Effector memory CD8-positive, alpha-beta T cell (primary cell): Measurements from ENCODE around the gene GOLGA6A.

Source experiments
- ATAC-seq: fragments of 150-1000 bp; cut with Tn5 transposase; replicated peaks from 2 replicates; pipeline ENCODE4 v1.10.0; 2021; ENCODE audit warnings: mild to moderate bottlenecking, moderate library complexity
- DNase-seq, 3 experiments: peaks; one replicate each; pipeline ENCODE4 v3.0.0; 2021
- H3K27ac Mint-ChIP-seq, 2 donors: one replicate each; pipeline ENCODE4 v1.8.0; 2022; ENCODE audit warnings: mild to moderate bottlenecking in 2 of 2, mixed read lengths in 2 of 2, moderate library complexity in 2 of 2
- H3K27me3 Mint-ChIP-seq, 2 donors: one replicate each; pipeline ENCODE4 v1.8.0; 2022; ENCODE audit warnings: mixed read lengths in 2 of 2
- H3K36me3 Mint-ChIP-seq: one replicate; pipeline ENCODE4 v1.8.0; 2022; ENCODE audit warnings: mild to moderate bottlenecking, moderate library complexity, mixed read lengths; ENCODE audit not compliant: insufficient read depth
- H3K4me1 Mint-ChIP-seq, 2 donors: one replicate each; pipeline ENCODE4 v1.8.0; 2022; ENCODE audit warnings: low read depth in 2 of 2, mixed read lengths in 2 of 2
- H3K4me3 Mint-ChIP-seq, 2 donors: one replicate each; pipeline ENCODE4 v1.8.0; 2022; ENCODE audit warnings: mild to moderate bottlenecking in 2 of 2, mixed read lengths in 2 of 2, moderate library complexity in 2 of 2
- H3K9me3 Mint-ChIP-seq, 2 donors: one replicate each; pipeline ENCODE4 v1.8.0; 2022; ENCODE audit warnings: mixed read lengths in 2 of 2

Gene GOLGA6A

DNA sequence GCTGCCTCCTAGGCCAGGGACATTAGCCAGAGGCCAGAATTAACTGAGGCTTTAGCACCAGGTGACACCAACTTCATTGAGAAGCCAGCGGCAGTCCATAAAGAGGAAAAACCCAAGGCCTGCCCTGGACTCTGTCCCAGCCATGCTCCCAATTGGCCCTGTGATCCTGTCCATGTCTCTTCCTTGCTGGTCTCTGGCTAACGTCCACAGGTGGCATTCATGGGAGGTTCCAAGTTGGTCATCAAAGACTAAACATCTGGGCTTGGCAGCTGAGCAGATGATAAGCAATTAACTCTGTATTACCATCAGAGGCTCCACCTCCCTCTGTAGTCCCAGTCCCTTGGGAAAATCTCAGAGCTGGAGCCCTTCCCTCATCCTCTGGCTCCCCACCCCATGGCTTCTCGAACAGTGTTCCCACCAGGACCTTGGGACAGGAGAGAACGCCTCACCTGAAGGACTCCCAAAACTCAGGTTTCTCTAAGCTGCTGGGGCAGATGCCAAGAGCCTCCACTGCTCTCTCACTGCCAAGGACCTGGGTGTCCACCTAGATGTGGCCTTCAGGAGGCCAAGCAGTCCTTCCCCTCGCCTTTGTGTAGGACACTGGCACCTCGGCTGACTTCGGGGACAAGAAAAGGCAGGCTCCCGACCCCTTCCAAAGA, 40.4 kb downstream of the GOLGA6A start:
- Mint-ChIP-seq H3K9me3 (no peaks in the 10 kb centered on the region), H3K27me3 (no peaks in the 10 kb centered on the region), H3K36me3 (peaks cover 6% of the 10 kb centered on the region), H3K4me1 (peaks cover 0 to 5% of the 10 kb centered on the region in 2 donors), H3K27ac (peak overlapping the region in 1 of 2 donors; percentile 18), H3K4me3 (no peak overlapping the region)
- ATAC-seq (no peak), DNase-seq (no peak)

DNA sequence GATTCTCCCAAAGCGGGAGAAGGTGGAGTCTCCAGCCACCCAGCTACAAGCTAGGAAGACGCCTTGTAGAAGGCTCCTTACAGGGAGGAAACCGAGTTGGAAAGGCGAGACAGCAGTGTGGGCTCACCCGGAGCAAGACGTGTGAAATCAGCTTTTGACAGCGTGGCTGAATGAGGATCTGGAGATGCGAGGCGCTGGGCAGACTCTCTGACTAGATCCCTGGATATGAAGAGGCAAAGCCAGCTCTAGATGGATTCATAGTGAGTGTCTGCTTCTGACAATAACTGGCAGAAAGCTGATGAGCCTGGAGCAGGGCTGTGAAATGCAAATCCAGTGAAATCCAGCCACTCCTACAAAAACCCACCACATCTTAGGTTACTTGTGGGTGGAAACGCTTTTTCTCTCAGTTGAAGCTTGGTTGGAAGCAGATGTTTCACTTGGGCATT, 41.0 kb downstream of the GOLGA6A start:
- Mint-ChIP-seq H3K4me1 (peaks cover 0 to 5% of the 10 kb centered on the region in 2 donors), H3K27me3 (no peaks in the 10 kb centered on the region), H3K9me3 (no peaks in the 10 kb centered on the region), H3K36me3 (peaks cover 6% of the 10 kb centered on the region), H3K27ac (no peak overlapping the region), H3K4me3 (no peak overlapping the region)
- ATAC-seq (no peak), DNase-seq (no peak)

DNA sequence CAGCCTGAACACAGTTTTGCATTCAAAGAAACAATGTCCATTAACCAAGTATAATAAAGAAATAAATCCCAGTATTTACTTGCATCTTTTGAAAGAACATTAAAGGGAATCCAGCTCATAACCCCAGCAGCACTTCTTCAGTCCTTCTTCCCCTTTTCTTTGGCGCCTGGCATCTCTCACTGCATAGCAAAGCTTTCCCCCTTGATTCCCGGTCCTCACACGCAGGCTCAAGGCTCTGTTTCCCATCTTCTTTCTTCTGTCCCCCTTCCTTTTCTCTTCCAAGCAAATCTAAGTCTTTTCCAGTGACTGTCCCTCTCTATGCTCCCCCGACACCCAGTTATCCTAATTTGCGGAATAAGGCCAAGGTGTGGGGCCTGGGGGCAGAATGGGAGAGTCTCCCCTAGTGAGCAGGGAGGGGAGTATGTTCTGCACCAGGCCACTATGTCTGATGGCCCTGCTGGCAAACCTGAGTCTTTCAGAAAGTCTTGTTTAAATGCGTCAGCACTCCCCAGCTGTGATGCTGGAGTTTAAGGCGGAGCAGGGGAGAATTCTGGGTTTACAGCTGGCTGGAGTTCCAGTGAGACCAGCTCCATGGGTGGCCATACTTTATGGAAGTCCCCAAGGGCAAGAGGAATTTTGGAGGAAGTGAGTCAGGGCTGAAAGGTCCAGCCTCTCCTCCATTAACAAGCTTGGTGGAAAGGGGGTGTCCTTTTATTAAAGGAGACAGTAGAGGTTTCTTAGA, 42.1 kb downstream of the GOLGA6A start:
- H3K27ac Mint-ChIP-seq: peak overlapping the region; percentile 32 to 52
- H3K4me1 Mint-ChIP-seq: peaks cover 0 to 5% of the 10 kb centered on the region in 2 donors
- no peak overlapping the region for H3K4me3 Mint-ChIP-seq
- no peak for ATAC-seq
- peaks cover 13% of the 10 kb centered on the region for H3K36me3 Mint-ChIP-seq
- no peaks in the 10 kb centered on the region for H3K27me3 Mint-ChIP-seq
- no peak for DNase-seq
- no peaks in the 10 kb centered on the region for H3K9me3 Mint-ChIP-seq

DNA sequence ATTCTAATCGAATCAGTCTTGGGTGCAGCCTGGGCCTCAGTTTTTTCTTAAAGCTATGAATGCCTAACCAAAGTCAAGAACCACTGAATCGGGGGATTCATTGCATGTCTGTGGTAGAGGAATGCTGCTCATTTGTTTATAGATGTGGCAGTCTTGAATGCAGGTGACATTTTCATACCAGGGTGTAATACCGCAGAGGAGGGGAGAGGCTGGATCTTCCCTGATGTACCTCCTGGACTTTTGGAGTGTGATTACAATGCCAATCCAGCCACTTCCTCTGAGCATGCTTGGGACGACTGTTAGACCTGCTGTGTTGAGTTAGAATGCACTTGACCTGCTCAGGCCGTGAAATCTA, 42.7 kb downstream of the GOLGA6A start:
- no peaks in the 10 kb centered on the region for H3K27me3 Mint-ChIP-seq

DNA sequence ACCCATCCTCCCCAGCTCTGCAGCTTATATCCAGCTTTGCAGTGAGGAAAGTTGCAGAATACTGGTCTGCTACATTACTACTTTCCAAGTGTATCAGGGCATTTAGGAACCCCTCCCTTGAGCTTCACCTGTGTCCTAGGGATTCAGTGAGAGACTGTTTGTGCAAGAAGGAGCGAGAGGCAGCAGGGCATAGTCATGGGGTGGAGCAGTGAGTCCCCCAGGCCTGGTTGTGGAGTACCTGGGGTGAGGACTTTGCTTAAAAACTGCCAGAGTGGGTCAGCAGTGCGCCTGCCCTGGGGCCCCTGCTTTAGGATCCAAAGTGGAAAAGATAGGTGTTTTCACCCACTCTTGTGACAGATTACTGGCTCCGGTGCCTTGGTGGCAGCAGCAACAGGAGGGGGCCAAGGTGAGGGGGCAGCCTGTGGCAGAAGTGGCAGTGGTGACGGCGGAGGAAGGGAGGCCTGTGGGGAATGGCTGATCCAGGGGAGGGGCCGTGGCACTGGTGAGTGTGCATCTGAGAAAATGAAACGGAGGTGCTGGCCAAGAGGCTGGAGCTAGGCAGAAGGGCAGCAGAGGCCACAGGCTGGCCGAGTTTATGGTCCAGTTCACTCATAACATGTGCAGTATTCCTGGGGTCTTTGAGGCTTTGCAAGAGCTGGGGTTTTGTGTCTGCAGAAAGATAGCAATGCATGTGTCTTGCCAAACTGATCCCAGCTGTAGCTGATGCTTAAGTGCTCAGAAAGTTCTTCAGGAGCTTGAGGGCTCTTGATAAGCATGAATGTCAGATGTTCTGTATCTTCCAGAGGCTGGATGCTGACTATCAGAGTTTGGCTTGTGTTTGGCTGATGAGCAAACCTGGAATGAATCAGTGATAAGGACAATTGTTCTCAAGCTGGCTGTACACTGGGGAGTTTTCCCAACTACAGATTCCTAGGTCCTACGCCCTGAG, 43.4 kb downstream of the GOLGA6A start:
- Mint-ChIP-seq H3K36me3 (peaks cover 25% of the 10 kb centered on the region), H3K27me3 (no peaks in the 10 kb centered on the region), H3K4me1 (peaks cover 0 to 5% of the 10 kb centered on the region in 2 donors), H3K4me3 (no peak overlapping the region), H3K9me3 (no peaks in the 10 kb centered on the region), H3K27ac (peak overlapping the region in 1 of 2 donors; percentile 39)
- no peak for ATAC-seq
- no peak for DNase-seq

More for the DNA sequence above, 42.7 kb downstream of the GOLGA6A start:
- DNase-seq (no peak), ATAC-seq (no peak)
- H3K9me3 Mint-ChIP-seq: no peaks in the 10 kb centered on the region
- peak overlapping the region; percentile 32 to 52 for H3K27ac Mint-ChIP-seq
- no peak overlapping the region for H3K4me3 Mint-ChIP-seq
- H3K36me3 Mint-ChIP-seq: peaks cover 20% of the 10 kb centered on the region
- H3K4me1 Mint-ChIP-seq: peaks cover 0 to 5% of the 10 kb centered on the region in 2 donors

DNA sequence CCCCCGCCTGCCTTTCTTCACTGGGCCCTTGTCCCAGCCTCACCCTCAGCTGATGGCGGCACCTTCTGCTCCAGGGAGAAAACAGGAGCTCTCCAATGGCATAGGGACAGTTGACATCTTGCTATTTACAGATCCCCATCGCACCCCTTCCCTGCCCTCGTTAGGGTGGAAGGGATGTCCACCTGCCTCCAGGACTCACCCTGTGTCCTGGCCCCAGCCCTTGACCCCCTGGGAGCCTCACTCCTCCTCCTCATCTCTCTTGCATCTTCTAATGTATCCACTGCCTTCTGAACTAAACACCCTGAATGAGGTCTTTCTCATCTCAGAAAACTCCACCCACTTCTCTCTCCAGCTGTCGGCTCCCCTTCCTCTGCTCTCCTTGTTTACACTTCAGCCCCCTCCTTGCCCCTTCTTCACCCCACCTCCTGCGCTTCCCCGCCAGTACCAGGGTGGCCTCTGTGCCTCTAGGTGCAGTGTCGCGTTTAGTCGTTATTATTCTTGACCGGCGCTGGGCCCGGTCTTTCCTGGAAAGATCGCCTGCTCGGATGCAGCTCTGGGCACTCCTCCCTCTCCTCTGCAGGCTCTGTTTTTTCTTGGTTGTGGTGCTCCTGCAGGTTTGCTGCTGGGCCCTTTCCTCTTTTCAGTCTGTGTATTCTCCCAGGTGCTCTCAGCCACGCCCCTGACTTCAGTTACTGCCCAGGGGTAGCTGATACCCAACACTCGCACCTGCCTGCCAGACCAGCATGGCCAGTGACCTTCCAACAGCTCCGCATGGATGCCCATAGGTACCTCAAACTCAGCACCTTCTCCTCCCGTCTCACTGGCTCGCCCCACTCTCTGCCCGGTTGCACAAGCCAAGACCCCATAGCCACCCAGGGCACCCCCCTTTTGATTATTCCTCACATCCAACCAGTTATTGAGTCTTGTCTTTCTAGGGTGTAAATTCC, 44.9 kb downstream of the GOLGA6A start:
- no peaks in the 10 kb centered on the region for H3K9me3 Mint-ChIP-seq
- peaks cover 23% of the 10 kb centered on the region for H3K36me3 Mint-ChIP-seq
- H3K4me1 Mint-ChIP-seq: peaks cover 0 to 5% of the 10 kb centered on the region in 2 donors
- no peak overlapping the region for H3K4me3 Mint-ChIP-seq
- H3K27ac Mint-ChIP-seq: peak overlapping the region in 1 of 2 donors; percentile 5
- H3K27me3 Mint-ChIP-seq: no peaks in the 10 kb centered on the region
- no peak for DNase-seq
- ATAC-seq: no peak

DNA sequence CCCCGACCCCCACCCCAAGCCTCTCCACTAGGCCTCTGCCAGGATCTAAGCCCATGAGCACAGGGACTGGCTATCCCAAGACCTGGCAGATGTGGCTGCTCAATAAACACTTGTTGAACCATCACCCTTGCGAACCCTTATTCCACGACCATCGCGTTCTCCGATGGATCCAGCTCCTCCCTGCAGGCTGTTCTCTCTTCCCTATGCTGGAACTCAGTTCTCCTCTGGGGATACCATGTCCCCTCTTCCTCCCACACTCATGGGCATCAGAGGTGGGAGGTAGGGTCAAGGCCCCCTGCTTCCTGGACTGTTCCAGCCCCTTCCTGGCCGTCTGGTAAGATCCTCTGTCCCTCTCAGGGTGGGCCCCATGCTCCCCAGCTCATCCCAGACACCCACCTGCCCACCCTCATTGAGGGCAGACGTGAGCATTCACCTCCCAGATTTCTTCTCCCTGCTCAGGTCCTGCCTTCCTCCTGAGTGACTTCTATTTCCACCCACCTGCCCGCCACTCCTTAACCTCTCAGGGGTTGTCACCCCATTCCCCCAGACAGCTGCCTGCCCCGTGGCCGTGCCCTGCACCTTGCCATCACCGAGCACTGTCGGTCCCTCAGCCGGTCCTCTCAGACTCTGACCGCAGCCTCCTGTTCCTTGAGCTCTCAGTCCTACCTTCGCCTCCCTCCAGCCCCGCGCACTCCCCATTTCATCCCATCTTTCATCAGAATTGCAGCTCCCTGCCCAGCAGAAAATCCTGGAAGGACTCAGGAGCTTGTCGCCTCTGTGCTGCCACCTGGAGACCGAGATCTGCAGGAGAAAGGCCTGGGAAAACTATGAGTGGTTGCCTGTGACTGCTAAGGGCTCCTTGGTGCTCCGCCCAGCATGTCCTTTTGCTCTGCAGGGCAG, 45.8 kb downstream of the GOLGA6A start:
- Mint-ChIP-seq H3K27ac (peak overlapping the region in 1 of 2 donors; percentile 5), H3K9me3 (no peaks in the 10 kb centered on the region)

DNA sequence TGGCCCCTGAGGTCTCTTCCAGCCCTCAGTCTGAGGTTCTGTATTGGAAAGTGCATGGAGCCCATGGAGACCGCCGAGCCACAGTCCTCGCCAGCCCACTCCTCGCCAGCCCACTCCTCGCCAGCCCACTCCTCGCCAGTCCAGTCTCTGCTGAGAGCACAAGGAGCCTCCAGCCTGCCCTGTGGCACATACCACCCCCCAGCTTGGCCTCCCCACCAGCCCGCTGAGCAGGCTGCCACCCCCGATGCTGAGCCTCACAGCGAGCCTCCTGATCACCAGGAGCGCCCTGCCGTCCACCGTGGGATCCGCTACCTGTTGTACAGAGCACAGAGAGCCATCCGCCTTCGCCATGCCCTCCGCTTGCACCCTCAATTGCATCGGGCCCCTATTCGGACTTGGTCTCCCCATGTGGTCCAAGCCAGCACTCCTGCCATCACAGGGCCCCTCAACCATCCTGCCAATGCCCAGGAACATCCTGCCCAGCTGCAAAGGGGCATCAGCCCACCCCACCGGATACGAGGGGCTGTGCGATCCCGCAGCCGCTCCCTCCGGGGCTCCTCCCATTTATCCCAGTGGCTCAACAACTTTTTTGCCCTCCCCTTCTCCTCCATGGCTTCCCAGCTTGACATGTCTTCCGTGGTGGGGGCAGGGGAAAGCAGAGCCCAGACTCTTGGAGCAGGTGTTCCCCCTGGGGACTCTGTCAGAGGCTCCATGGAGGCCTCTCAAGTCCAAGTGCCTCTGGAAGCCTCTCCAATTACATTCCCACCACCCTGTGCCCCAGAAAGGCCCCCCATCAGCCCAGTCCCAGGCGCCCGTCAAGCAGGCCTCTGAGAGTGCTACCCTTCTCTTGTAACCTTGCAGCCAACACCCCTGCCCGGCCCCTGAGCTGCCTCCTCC, 47.0 kb downstream of the GOLGA6A start:
- ATAC-seq: no peak
- H3K27ac Mint-ChIP-seq: peak overlapping the region; percentile 64 to 79
- H3K4me3 Mint-ChIP-seq: no peak overlapping the region
- H3K36me3 Mint-ChIP-seq: peaks cover 31% of the 10 kb centered on the region
- H3K27me3 Mint-ChIP-seq: no peaks in the 10 kb centered on the region
- DNase-seq: no peak
- peaks cover 0 to 5% of the 10 kb centered on the region in 2 donors for H3K4me1 Mint-ChIP-seq
- no peaks in the 10 kb centered on the region for H3K9me3 Mint-ChIP-seq

More for the DNA sequence above, 45.8 kb downstream of the GOLGA6A start:
- Mint-ChIP-seq H3K36me3 (peaks cover 29% of the 10 kb centered on the region), H3K4me3 (no peak overlapping the region), H3K27me3 (no peaks in the 10 kb centered on the region), H3K4me1 (peaks cover 0 to 5% of the 10 kb centered on the region in 2 donors)
- ATAC-seq: no peak
- DNase-seq: no peak

DNA sequence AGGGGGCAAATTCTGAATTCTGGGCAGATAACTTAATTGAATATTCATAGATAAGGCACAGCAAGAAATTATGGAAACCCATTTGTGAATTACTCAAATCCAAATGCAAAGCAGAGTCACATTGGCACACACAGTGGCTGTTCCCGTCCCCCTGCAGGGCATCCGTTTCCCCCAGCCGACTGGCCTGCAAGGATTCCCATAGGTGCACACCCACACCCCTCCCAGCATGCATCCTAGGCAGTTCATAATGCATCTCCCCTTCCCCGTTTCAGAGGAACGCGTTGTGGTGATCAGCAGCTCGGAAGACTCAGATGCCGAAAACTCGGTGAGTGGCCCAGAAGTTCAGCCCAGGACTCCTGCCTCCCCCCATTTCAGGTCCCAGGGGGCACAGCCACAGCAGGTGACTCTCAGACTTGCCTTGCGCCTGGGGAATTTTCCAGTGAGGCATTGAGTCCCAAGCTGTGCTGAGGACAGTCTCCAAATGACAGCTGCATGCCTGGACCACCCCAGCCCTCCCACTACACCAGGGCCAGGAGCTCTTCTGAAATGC, 48.1 kb downstream of the GOLGA6A start:
- Mint-ChIP-seq H3K36me3 (peaks cover 34% of the 10 kb centered on the region), H3K4me1 (peaks cover 0 to 5% of the 10 kb centered on the region in 2 donors), H3K4me3 (no peak overlapping the region), H3K27me3 (no peaks in the 10 kb centered on the region), H3K27ac (peak overlapping the region; percentile 23 to 79), H3K9me3 (no peaks in the 10 kb centered on the region)
- DNase-seq (no peak), ATAC-seq (no peak)

DNA sequence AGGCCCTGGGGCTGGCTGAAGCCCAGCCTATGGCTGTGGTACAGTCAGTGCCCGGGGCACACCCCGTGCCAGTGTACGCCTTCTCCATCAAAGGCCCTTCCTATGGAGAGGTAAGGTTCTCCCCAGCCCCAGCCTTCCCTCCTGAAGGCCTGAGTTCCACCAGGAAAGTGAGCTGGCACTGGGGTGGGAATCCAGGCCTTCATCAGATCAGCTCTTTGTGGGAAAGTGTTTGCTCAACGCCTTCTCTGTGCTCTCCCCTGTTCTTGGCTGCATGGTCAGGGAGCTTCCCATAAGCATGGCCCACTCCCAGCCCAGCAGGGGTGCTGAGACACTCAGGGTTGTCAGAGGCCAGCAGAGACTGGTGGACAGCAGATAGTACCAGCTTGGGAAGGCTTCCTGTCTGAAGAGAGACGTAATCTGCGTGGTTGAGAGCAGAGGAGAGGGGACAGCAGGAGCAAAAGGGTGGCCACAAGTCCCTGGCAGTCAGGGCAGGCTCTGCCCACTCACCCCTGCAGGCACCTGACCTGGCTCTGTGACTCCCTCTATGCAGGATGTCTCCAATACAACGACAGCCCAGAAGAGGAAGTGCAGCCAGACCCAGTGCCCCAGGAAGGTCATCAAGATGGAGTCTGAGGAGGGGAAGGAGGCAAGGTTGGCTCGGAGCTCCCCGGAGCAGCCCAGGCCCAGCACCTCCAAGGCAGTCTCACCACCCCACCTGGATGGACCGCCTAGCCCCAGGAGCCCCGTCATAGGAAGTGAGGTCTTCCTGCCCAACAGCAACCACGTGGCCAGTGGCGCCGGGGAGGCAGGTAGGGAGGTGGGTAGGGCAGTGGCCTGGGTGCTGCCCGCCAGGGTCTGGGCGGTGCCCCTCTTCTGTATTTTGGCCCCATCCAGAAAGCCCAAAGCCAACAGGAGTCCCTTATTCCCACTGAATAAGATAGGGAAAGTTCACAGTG, 49.5 kb downstream of the GOLGA6A start:
- Mint-ChIP-seq H3K4me1 (peaks cover 0 to 2% of the 10 kb centered on the region in 2 donors), H3K9me3 (no peaks in the 10 kb centered on the region), H3K27ac (peak overlapping the region; percentile 38 to 79), H3K27me3 (no peaks in the 10 kb centered on the region), H3K36me3 (peaks cover 46% of the 10 kb centered on the region), H3K4me3 (no peak overlapping the region)
- ATAC-seq (no peak), DNase-seq (no peak)
